ENCODE results near the gene TUBG2. TPM values are rescaled to one million over a fixed set of nuclear protein-coding genes. Genes with fewer than 3 reads are reported as not detected.

TUBG2 gene
- total and polyA plus RNA-seq, 10 of the 15 experiments (the other 5 are each of a cell fraction or from before 2014, with no cell fraction given): 1.2 to 12.5 (median 8.9) TPM

- TF ChIP-seq ZNF687 (IDR thresholded peaks at IDR 0.05) (no peak), MYC (IDR thresholded peaks at IDR 0.05; ENCODE audit: insufficient read depth, insufficient read length, insufficient replicate concordance, low read length, severe bottlenecking) (no peak), SMARCA5 (IDR thresholded peaks at IDR 0.05) (peak; percentile 42; the same call in 1 of the 2 replicates), ZBTB33 (IDR thresholded peaks at IDR 0.05) (no peak), TARDBP (IDR thresholded peaks at IDR 0.05; ENCODE audit: borderline replicate concordance) (0 out of 2 replicates have a peak, but pooled peaks have one; percentile 9), ZNF207 (IDR thresholded peaks at IDR 0.05; ENCODE audit: borderline replicate concordance) (0 out of 2 replicates have a peak, but pooled peaks have one; percentile 27), MTA2 (IDR thresholded peaks at IDR 0.05; ENCODE audit: low read depth) (no peak), BACH1 (IDR thresholded peaks at IDR 0.05; ENCODE audit: borderline replicate concordance) (0 out of 2 replicates have a peak, but pooled peaks have one; percentile 27), MLLT1 (IDR thresholded peaks at IDR 0.05) (no peak; the same call in 1 of the 2 replicates), LARP7 (IDR thresholded peaks at IDR 0.05) (peak; percentile 54; the same call in 1 of the 2 replicates), POLR2A (IDR thresholded peaks at IDR 0.05; ENCODE audit: low read depth, low read length) (peak; percentile 69), STAT1 (conservative IDR thresholded peaks at IDR 0.05) (no peak), HDGF (IDR thresholded peaks at IDR 0.05) (0 out of 2 replicates have a peak, but pooled peaks have one; percentile 34), GATAD2B (conservative IDR thresholded peaks at IDR 0.05; ENCODE audit: low read depth) (peak; percentile 37; the same call in 1 of the 2 replicates), RELA (IDR thresholded peaks at IDR 0.05; ENCODE audit: borderline replicate concordance, partially characterized antibody) (no peak), EZH2 (IDR thresholded peaks at IDR 0.05; ENCODE audit: borderline replicate concordance, control insufficient read depth, low read depth, low read length) (no peak), PML (IDR thresholded peaks at IDR 0.05; ENCODE audit: low read length) (no peak), MTA3 (IDR thresholded peaks at IDR 0.05; ENCODE audit: borderline replicate concordance, low read length) (no peak), PBX3 (IDR thresholded peaks at IDR 0.05; ENCODE audit: insufficient replicate concordance, low read depth, low read length) (no peak)
Observed at GRCh38 chr17:42676424-42677011, 17.4 kb downstream of the TUBG2 start, which contains the start of gene PLEKHH3 (continued).
